Fibroblast of pulmonary artery (primary cell): Measurements from ENCODE around the gene LDLRAD4.

Experiments
- DNase-seq: peaks from one replicate; pipeline ENCODE4 v3.0.0-alpha.2; 2010; ENCODE audit warnings: low read depth
- H3K4me3 ChIP-seq: replicated peaks from 2 replicates; pipeline ENCODE4 v1.5.1; 2011; ENCODE audit warnings: low read depth, mild to moderate bottlenecking, control low read depth, low read length, moderate library complexity
- CTCF ChIP-seq: IDR thresholded peaks from 2 replicates; pipeline ENCODE4 v1.5.1; 2011; ENCODE audit warnings: mild to moderate bottlenecking, control low read depth, low read length, inconsistent platforms; ENCODE audit errors: missing control alignments

Gene LDLRAD4

GRCh38 chr18:13640266-13640860 lies 421.8 kb downstream of the LDLRAD4 start:
- TF ChIP-seq CTCF = no peak
- no peak overlapping the region for H3K4me3 ChIP-seq

GRCh38 chr18:13641551-13642439 lies 423.2 kb downstream of the LDLRAD4 start:
- DNase-seq = peak; percentile 3
- H3K4me3 ChIP-seq = peak overlapping the region; percentile 25
- no peak for TF ChIP-seq CTCF

More at GRCh38 chr18:13640266-13640860, 421.8 kb downstream of the LDLRAD4 start:
- no peak for DNase-seq

GRCh38 chr18:13642440-13642827 lies 423.9 kb downstream of the LDLRAD4 start:
- no peak for TF ChIP-seq CTCF
- no peak overlapping the region for H3K4me3 ChIP-seq
- no peak for DNase-seq

GRCh38 chr18:13643261-13643751 lies 424.7 kb downstream of the LDLRAD4 start:
- no peak overlapping the region for H3K4me3 ChIP-seq
- no peak for DNase-seq
- no peak for TF ChIP-seq CTCF

- TF ChIP-seq CTCF = no peak
- no peak for DNase-seq
- no peak overlapping the region for H3K4me3 ChIP-seq
These were observed 426.5 kb downstream of the LDLRAD4 start for GRCh38 chr18:13645093-13645492.

GRCh38 chr18:13646633-13647032 lies 428.1 kb downstream of the LDLRAD4 start:
- no peak overlapping the region for H3K4me3 ChIP-seq
- no peak for DNase-seq
- no peak for TF ChIP-seq CTCF
